ENCODE results near the gene SMYD4. TPM values are rescaled to one million over a fixed set of nuclear protein-coding genes. Genes with fewer than 3 reads are reported as not detected.

Gene SMYD4, protein sequence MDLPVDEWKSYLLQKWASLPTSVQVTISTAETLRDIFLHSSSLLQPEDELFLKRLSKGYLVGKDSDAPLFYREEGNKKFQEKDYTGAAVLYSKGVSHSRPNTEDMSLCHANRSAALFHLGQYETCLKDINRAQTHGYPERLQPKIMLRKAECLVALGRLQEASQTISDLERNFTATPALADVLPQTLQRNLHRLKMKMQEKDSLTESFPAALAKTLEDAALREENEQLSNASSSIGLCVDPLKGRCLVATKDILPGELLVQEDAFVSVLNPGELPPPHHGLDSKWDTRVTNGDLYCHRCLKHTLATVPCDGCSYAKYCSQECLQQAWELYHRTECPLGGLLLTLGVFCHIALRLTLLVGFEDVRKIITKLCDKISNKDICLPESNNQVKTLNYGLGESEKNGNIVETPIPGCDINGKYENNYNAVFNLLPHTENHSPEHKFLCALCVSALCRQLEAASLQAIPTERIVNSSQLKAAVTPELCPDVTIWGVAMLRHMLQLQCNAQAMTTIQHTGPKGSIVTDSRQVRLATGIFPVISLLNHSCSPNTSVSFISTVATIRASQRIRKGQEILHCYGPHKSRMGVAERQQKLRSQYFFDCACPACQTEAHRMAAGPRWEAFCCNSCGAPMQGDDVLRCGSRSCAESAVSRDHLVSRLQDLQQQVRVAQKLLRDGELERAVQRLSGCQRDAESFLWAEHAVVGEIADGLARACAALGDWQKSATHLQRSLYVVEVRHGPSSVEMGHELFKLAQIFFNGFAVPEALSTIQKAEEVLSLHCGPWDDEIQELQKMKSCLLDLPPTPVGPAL
- 5.9 and 7.6 TPM in 2 replicates for total RNA-seq (ENCODE audit: low replicate concordance)

DNA sequence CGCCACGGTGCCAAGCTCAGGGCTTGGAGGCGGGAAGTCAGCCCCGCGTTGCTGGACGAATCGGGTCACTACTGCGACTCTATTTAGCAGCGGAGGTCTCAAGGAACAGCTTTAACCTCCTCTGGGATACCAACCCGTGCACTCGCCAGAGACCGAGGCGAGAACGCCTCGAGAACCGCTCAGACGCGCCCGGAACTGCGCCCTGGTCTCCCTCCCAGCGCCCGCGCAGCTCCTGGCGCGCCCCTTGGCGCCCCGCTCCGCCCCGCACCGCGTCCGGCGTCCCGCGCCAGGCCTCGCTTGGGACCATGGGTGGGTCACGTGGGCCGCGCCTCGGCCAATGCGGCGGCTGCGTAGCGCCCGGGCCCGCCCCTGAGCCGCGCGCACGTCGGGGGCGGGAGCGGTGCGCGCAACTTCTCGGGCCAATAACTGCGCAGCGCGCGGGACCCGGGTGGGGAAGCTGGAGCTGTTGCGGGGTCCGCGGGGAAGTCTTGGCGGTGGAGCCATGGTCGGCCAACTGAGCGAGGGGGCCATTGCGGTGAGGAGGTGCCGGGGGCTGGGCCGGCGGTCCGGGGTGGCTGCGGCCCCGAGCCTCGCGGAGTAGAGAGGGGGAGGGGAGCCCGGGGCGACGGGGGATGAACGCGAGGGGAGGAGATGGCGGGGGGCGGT, at the start of gene SMYD4, which contains the start of gene RPA1:
SMYD4 (minus strand) TSS at position 311 of the 666 bp plus-strand sequence. CDS start 1,908 bp downstream, outside the sequence.
RPA1 (plus strand) TSS at position 414 of the 666 bp plus-strand sequence; CDS start at position 503, 89 bp downstream.

GRCh38 chr17:1742371-1743087, 87.2 kb downstream of the SMYD4 start, which contains the start of gene SERPINF2:
TSS of gene SERPINF2 (plus strand) at chr17:1742871. CDS start at chr17:1744996, 2,125 bp downstream.

Other genes starting within 250 kb of the SMYD4 start
- gene SLC43A2, start 201.1 kb downstream of the SMYD4 start, total RNA-seq (ENCODE audit: low replicate concordance), result 7.8 and 16.5 TPM in 2 replicates
- 0.23 and 0.94 TPM in 2 replicates for gene SCARF1, start 184.2 kb downstream of the SMYD4 start, total RNA-seq (ENCODE audit: low replicate concordance)
- gene RILP, start 180.0 kb downstream of the SMYD4 start, total RNA-seq (ENCODE audit: low replicate concordance), result 6.2 and 6.8 TPM in 2 replicates
- 69.7 and 82.7 TPM in 2 replicates for gene PRPF8, start 145.0 kb downstream of the SMYD4 start, total RNA-seq (ENCODE audit: low replicate concordance)
- gene TLCD2, start 119.5 kb downstream of the SMYD4 start, total RNA-seq (ENCODE audit: low replicate concordance), result 1.8 and 4.3 TPM in 2 replicates
- gene WDR81, start 105.2 kb downstream of the SMYD4 start, total RNA-seq (ENCODE audit: low replicate concordance), result 13.6 and 47.5 TPM in 2 replicates
- gene SERPINF2, start 87.0 kb downstream of the SMYD4 start, total RNA-seq (ENCODE audit: low replicate concordance), result not detected in 2 replicates
- gene SERPINF1, start 67.8 kb downstream of the SMYD4 start, total RNA-seq (ENCODE audit: low replicate concordance), result 25.3 and 562 TPM in 2 replicates
- 36.0 and 55.3 TPM in 2 replicates for gene RPA1, start 103 bp upstream of the SMYD4 start, total RNA-seq (ENCODE audit: low replicate concordance)
- under 0.01 and 0.23 TPM in 2 replicates for gene RTN4RL1, start 195.4 kb upstream of the SMYD4 start, total RNA-seq (ENCODE audit: low replicate concordance)
- 13.0 and 25.9 TPM in 2 replicates for gene DPH1, start 200.3 kb upstream of the SMYD4 start, total RNA-seq (ENCODE audit: low replicate concordance)
- 6.4 and 37.1 TPM in 2 replicates for gene OVCA2, start 212.1 kb upstream of the SMYD4 start, total RNA-seq (ENCODE audit: low replicate concordance)
- 8.3 and 20.7 TPM in 2 replicates for gene HIC1, start 225.2 kb upstream of the SMYD4 start, total RNA-seq (ENCODE audit: low replicate concordance)

Data from smooth muscle cell of the coronary artery (primary cell).